GM06990 (cell line): Measurements from ENCODE around the gene TMEM244.

ENCODE experiments used
- DNase-seq: peaks from one replicate; pipeline ENCODE4 v3.0.0-alpha.2; 2011; ENCODE audit not compliant: insufficient read length; ENCODE audit errors: extremely low read depth
- H3K27me3 ChIP-seq: replicated peaks from 2 replicates; pipeline ENCODE4 v1.6.0; 2011; ENCODE audit warnings: low read length; ENCODE audit not compliant: control insufficient read depth, insufficient read depth
- H3K36me3 ChIP-seq: 2 replicates; pipeline ENCODE4 v1.5.1; 2011; ENCODE audit warnings: low read length; ENCODE audit not compliant: control insufficient read depth, insufficient read depth
- H3K4me3 ChIP-seq: replicated peaks from 2 replicates; pipeline ENCODE4 v1.5.1; 2011; ENCODE audit warnings: low read depth, mild to moderate bottlenecking, control low read depth, low read length
- TF ChIP-seq, protein P1 (sequence below): IDR thresholded peaks from 2 replicates; pipeline ENCODE4 v1.5.1; 2011; ENCODE audit warnings: low read length, control low read depth, mild to moderate bottlenecking, inconsistent platforms; ENCODE audit not compliant: insufficient read depth, poor library complexity, severe bottlenecking

Gene TMEM244

GRCh38 chr6:129902681-129903080, 41.6 kb upstream of the TMEM244 start:
- H3K36me3 ChIP-seq, result no peaks in the 10 kb centered on the region
- no peaks in the 10 kb centered on the region for H3K27me3 ChIP-seq
- DNase-seq, result no peak
- TF ChIP-seq, protein P1, sequence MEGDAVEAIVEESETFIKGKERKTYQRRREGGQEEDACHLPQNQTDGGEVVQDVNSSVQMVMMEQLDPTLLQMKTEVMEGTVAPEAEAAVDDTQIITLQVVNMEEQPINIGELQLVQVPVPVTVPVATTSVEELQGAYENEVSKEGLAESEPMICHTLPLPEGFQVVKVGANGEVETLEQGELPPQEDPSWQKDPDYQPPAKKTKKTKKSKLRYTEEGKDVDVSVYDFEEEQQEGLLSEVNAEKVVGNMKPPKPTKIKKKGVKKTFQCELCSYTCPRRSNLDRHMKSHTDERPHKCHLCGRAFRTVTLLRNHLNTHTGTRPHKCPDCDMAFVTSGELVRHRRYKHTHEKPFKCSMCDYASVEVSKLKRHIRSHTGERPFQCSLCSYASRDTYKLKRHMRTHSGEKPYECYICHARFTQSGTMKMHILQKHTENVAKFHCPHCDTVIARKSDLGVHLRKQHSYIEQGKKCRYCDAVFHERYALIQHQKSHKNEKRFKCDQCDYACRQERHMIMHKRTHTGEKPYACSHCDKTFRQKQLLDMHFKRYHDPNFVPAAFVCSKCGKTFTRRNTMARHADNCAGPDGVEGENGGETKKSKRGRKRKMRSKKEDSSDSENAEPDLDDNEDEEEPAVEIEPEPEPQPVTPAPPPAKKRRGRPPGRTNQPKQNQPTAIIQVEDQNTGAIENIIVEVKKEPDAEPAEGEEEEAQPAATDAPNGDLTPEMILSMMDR, result no peak
- H3K4me3 ChIP-seq, result no peak overlapping the region

GRCh38 chr6:129901910-129902309, 40.8 kb upstream of the TMEM244 start:
- TF ChIP-seq, protein P1, result no peak
- Histone ChIP-seq H3K4me3 (no peak overlapping the region), H3K27me3 (no peaks in the 10 kb centered on the region), H3K36me3 (no peaks in the 10 kb centered on the region)
- no peak for DNase-seq

- no peaks in the 10 kb centered on the region for H3K27me3 ChIP-seq
- DNase-seq, result no peak
- TF ChIP-seq, protein P1, result no peak
- no peaks in the 10 kb centered on the region for H3K36me3 ChIP-seq
- no peak overlapping the region for H3K4me3 ChIP-seq
Measured at GRCh38 chr6:129895692-129896091, 34.6 kb upstream of the TMEM244 start.

- TF ChIP-seq, protein P1, result no peak
- H3K36me3 ChIP-seq, result no peaks in the 10 kb centered on the region
- no peak overlapping the region for H3K4me3 ChIP-seq
- no peak for DNase-seq
- no peaks in the 10 kb centered on the region for H3K27me3 ChIP-seq
Measured at GRCh38 chr6:129894921-129895320, 33.8 kb upstream of the TMEM244 start.

DNA sequence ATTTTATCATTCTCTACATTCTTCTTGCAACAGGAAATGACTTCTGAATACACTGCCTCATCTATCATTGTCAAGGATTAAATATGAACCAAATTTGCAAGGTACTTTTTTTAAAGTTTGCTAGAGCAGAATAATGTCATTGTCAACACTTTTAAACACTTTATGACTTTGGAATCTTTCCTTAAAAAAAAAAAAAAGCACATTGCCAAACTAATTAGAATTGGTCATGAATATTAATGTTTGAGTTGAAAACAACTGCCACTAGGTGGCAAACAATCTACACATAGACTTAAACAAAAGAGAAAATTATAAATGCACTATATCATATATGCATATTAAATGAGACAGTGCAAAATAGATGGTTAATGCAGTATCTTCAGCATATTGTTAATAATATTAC, 32.5 kb upstream of the TMEM244 start:
- Histone ChIP-seq H3K36me3 (no peaks in the 10 kb centered on the region), H3K27me3 (no peaks in the 10 kb centered on the region), H3K4me3 (no peak overlapping the region)
- no peak for DNase-seq
- TF ChIP-seq, protein P1, result peak; percentile 30

DNA sequence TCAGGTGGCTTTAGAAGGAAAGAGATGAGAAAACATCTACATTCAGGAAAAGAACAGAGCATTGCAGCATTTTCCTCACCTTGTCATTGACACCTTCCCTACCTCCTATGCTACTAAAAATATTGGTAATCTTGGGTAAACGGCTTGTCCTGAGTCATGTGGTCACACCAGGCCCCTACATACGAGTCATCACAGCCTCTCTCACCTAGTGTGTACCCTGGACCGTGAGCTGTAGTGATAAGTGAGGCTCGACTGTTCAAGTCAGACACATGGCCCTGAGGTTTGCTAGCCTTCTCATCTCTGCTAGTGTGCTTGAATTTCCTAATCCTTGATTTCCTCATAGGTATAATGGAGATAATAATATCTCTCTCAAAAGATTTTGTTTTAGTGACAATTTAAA, 29.6 kb upstream of the TMEM244 start:
- no peak for DNase-seq
- H3K27me3 ChIP-seq, result no peaks in the 10 kb centered on the region
- no peak overlapping the region for H3K4me3 ChIP-seq
- H3K36me3 ChIP-seq, result no peaks in the 10 kb centered on the region
- TF ChIP-seq, protein P1, result no peak
